Panc1 (cell line): ENCODE data around the gene FRS2.

Experiments used
- CTCF ChIP-seq: fragments of 450-650 bp; IDR thresholded peaks from 2 replicates; pipeline ENCODE4 v1.5.1; 2017; ENCODE audit warnings: mild to moderate bottlenecking
- POLR2AphosphoS5 ChIP-seq: IDR thresholded peaks from 2 replicates; pipeline ENCODE4 v1.6.1; 2012; ENCODE audit warnings: mild to moderate bottlenecking, low read depth, low read length, moderate library complexity
- REST ChIP-seq, 2 experiments: IDR thresholded peaks; 2 replicates each; pipeline ENCODE4 v1.6.1; 2011 to 2012; ENCODE audit warnings: low read depth in 2 of 2, control low read depth in 1 of 2, low read length in 1 of 2, mild to moderate bottlenecking in 1 of 2, moderate library complexity in 1 of 2; ENCODE audit not compliant: insufficient read depth in 1 of 2
- SIN3A ChIP-seq: IDR thresholded peaks from 2 replicates; pipeline ENCODE4 v1.6.1; 2012; ENCODE audit warnings: low read depth, mild to moderate bottlenecking, low read length, moderate library complexity, borderline replicate concordance; ENCODE audit not compliant: insufficient read depth
- TCF7L2 ChIP-seq: IDR thresholded peaks from 2 replicates; pipeline ENCODE4 v1.6.1; 2011; ENCODE audit warnings: mild to moderate bottlenecking, low read depth, low read length, inconsistent platforms

GRCh38 chr12:69459477-69459876 is 10.7 kb upstream of the FRS2 start:
- TF ChIP-seq CTCF (no peak), POLR2AphosphoS5 (no peak), SIN3A (no peak), REST (IDR thresholded peaks at IDR 0.05; ENCODE audit: insufficient read depth in 1 of 2, low read depth in 2 of 2, low read length in 1 of 2) (no peak), TCF7L2 (no peak)
